Bronchial epithelial cell (primary cell): ENCODE measurements around the gene AAK1. TPM values are rescaled to one million over a fixed set of nuclear protein-coding genes. Genes with fewer than 3 reads are reported as not detected.

Experiments
- DNase-seq: peaks from one replicate; pipeline ENCODE4 v3.0.0-alpha.2; 2010; ENCODE audit warnings: low read depth
- FAIRE-seq: peaks from 2 replicates; lab custom pipeline; 2011; peaks lifted over from hg19 to GRCh38; lab: Jason Lieb, UNC
- H3K27me3 ChIP-seq: 2 replicates; pipeline ENCODE4 v1.5.1; 2011; ENCODE audit warnings: low read length; ENCODE audit not compliant: control insufficient read depth, insufficient read depth
- H3K36me3 ChIP-seq: 2 replicates; pipeline ENCODE4 v1.5.1; 2011; ENCODE audit warnings: low read length; ENCODE audit not compliant: control insufficient read depth, insufficient read depth
- H3K4me3 ChIP-seq: 2 replicates; pipeline ENCODE4 v1.5.1; 2011; ENCODE audit warnings: mild to moderate bottlenecking, low read depth, low read length, control low read depth
- CTCF ChIP-seq: IDR thresholded peaks from 2 replicates; pipeline ENCODE4 v1.5.1; 2011; ENCODE audit warnings: mild to moderate bottlenecking, moderate library complexity, low read length, control low read depth, inconsistent platforms; ENCODE audit not compliant: insufficient read depth, severe bottlenecking
- total RNA-seq: library from RNA; depleted of rRNA; stranded (reverse); fragments of >200 nt; gene quantifications from 2 replicates; pipeline ENCODE4 v1.2.1, GENCODE V29; 2014

Gene AAK1
- total RNA-seq, 1 donor from 2014 or later: 17.9 TPM

DNA sequence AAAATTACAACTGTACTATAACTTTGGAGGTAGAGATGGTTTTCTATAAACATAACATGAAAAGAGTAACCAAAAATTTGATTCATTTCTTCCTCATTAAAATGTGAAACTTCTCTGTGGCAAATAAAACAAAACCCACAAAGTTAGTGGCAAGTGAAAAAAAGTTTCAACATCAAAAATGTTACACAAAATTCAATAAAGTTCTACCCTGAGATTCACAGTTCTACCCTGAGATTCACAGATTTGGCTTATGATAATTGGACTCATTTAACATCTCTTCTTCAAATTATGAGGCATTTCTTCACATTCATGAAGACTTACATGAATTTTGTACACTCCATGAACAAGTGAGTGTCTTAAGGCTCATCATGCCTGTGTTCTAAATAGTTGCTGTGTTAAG lies 51.0 kb downstream of the AAK1 start:
- FAIRE-seq (no peak), DNase-seq (no peak)
- Histone ChIP-seq H3K27me3 (no peaks in the 10 kb centered on the region), H3K4me3 (no peak overlapping the region), H3K36me3 (peaks cover 1% of the 10 kb centered on the region)
- TF ChIP-seq CTCF: no peak

DNA sequence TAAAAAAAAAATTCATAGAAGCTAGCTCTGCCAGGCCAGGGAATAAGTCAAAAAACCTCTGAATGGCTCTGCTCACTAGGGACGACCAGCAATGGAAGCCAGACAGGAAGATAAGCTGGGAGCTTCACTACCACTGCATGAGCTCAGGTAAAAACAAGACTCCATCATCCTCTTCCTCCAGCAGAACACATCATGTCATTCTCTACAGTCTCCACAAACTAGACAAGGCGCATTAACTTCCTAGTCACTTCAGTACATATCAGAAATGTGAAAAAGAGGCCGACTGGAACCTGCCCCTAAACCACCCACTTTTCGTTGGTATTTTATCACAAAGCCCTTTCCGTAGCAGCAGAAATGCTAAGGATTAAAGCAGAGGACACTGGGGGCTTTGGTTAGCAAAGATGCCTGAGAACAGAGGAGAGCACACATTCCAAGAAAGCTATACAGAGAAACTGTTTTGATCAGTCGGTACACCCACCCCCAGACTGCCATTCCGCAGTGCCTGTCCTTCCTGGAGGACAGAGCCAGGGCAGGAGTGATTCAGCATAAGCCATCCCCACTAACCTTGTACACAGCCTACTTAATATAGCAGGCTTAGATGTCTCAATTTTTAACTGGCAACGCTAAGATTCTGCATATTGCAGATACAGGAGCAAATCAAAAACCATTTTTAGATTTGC lies 53.4 kb downstream of the AAK1 start:
- Histone ChIP-seq H3K4me3 (no peak overlapping the region), H3K27me3 (no peaks in the 10 kb centered on the region), H3K36me3 (no peaks in the 10 kb centered on the region)
- FAIRE-seq (no peak), DNase-seq (no peak)
- no peak for TF ChIP-seq CTCF

- no peak for FAIRE-seq
- H3K36me3 ChIP-seq: no peaks in the 10 kb centered on the region
- H3K4me3 ChIP-seq: no peak overlapping the region
- no peak for TF ChIP-seq CTCF
- H3K27me3 ChIP-seq: no peaks in the 10 kb centered on the region
- no peak for DNase-seq
Measured at GRCh38 chr2:69588945-69589344, 54.6 kb downstream of the AAK1 start.

DNA sequence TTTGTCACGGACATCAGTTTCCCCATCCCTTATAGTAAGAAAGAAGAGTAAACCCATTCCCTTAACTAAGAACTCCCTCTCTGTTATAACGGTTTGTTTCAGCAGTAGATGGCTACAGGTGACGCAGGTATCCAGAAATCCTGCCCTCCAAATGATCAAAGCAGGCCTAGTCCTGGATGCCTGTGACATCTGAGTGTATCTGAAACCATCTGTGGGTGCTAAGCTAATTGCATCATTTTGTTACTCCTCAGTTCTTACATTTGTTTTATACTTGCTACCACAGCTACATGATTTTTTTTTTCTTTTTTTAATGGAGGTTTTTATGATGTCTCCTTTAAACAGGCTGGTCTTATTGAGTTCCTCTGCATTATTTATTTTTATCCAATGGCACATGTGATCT lies 55.1 kb downstream of the AAK1 start:
- no peak for FAIRE-seq
- Histone ChIP-seq H3K36me3 (no peaks in the 10 kb centered on the region), H3K4me3 (no peak overlapping the region), H3K27me3 (no peaks in the 10 kb centered on the region)
- DNase-seq: no peak
- TF ChIP-seq CTCF: no peak

DNA sequence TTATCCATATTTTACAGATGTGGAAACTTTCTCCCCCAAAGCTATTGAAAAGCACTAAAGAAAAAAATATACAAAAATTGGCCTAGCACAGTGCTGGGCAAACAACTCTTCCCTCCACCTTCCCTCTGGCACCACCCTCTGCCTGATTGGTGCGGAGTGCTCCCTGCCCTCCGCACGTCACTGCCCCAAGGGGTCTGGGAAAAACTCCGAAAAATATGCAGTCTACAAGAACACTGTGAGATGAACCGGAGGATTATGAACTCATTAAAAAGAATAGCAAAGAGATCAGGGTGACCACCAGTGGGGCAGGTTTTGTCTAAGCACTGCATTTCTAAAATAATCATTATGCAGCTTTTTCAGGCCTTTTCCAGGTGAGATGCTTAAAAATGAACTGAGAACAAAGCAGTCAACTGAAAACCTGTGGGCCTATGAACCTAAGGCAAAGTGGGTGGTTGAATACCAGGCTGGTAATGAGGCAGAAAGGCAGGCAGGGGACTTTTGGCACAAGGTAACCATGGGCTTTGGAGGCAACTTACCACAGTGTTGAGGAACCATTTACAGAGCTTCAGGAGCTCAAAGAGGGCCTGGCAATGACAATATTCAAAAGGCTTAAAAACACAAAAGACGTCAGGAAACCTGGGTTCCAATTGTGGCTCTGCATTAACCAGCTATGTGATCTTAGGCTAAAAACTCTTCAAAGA lies 57.5 kb downstream of the AAK1 start:
- no peak for TF ChIP-seq CTCF
- H3K27me3 ChIP-seq: no peaks in the 10 kb centered on the region
- no peak overlapping the region for H3K4me3 ChIP-seq
- no peaks in the 10 kb centered on the region for H3K36me3 ChIP-seq
- no peak for DNase-seq
- no peak for FAIRE-seq
